Forelimb muscle (tissue), 1 donor: ENCODE measurements around the gene GADL1. TPM values are rescaled to one million over a fixed set of nuclear protein-coding genes. Genes with fewer than 3 reads are reported as not detected.

Experiments used
- DNase-seq: peaks from one replicate; pipeline ENCODE4 v3.0.0-alpha.2; 2013; ENCODE audit warnings: low read depth
- polyA plus RNA-seq: library from polyadenylated mRNA; unstranded; fragments of 120-200 nt; gene quantifications from one replicate; pipeline ENCODE4 v1.2.1, GENCODE V29; 2013; ENCODE audit not compliant: insufficient read length

Gene GADL1, protein sequence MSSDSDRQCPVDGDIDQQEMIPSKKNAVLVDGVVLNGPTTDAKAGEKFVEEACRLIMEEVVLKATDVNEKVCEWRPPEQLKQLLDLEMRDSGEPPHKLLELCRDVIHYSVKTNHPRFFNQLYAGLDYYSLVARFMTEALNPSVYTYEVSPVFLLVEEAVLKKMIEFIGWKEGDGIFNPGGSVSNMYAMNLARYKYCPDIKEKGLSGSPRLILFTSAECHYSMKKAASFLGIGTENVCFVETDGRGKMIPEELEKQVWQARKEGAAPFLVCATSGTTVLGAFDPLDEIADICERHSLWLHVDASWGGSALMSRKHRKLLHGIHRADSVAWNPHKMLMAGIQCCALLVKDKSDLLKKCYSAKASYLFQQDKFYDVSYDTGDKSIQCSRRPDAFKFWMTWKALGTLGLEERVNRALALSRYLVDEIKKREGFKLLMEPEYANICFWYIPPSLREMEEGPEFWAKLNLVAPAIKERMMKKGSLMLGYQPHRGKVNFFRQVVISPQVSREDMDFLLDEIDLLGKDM
- 28.7 TPM for polyA plus RNA-seq

DNA sequence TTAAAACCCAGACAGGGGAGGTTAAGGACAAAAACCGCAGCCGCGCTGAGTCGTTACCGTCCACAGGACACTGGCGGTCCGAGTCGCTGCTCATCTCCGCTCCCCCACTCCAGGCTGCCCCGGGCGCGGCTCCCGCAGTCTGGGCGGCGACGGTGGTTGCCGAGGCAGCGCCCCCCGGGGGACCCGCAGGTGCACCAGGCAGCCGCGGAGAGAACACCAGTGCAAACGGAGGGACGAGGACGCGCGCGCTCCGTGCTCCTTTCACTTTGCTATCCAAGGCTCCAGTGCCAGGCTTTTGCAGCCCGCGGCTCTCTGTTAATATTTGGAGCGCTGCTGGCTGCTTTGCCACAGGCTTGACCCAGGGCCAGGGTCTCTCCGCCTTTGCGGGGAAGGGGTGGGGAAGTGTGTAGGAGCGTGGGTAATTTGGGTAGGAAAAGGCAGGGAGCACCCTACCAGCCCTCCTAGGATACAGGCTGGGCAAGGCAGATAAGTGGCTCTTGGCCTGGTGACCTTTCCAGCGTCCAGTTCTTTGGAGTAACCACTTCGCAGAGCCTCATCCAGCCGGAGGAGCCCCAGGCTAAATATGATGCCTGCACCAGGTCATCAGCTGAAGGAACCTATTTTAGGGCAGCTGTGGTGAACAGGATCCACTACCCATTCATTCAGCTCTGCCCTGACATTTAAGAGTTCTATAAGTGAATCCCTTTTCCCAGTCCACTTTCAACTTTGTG lies at the start of gene GADL1:
GADL1 (minus strand) TSS at position 141 of the 731 bp plus-strand sequence; CDS start at position 94, 47 bp downstream.
- DNase-seq: no peak

GRCh38 chr3:30944124-30944523 lies 49.7 kb upstream of the GADL1 start:
- no peak for DNase-seq

- DNase-seq: no peak
Observed at GRCh38 chr3:30943206-30943605, 48.7 kb upstream of the GADL1 start.

- DNase-seq: no peak
Observed at GRCh38 chr3:30941342-30941741, 46.9 kb upstream of the GADL1 start.

- no peak for DNase-seq
Observed at GRCh38 chr3:30940740-30941139, 46.3 kb upstream of the GADL1 start.

- peak; percentile 47 for DNase-seq
Observed at GRCh38 chr3:30934208-30934550, 39.7 kb upstream of the GADL1 start.

GRCh38 chr3:30933478-30934207 lies 39.2 kb upstream of the GADL1 start:
- no peak for DNase-seq

- DNase-seq: no peak
Observed at GRCh38 chr3:30932513-30933098, 38.1 kb upstream of the GADL1 start.

DNA sequence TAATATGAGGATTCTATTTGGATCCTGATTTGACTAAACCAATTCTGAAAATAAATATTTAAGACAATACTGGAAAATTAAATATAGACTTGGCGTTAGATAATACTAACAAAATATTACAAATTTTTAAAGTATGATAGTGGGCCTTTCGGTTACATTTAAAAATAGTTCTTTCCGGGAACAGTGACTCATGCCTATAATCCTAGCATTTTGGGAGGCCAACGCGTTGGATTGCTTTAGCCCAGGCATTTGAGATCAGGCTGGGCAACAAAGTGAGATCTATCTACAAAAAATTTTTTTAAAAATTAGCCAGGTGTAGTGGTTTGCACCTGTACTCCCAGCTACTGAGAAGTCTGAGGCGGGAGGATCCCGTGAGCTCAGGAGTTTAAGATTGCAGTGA lies 30.3 kb upstream of the GADL1 start:
- no peak for DNase-seq

- DNase-seq: no peak
Observed at GRCh38 chr3:30919564-30919963, 25.1 kb upstream of the GADL1 start.

DNA sequence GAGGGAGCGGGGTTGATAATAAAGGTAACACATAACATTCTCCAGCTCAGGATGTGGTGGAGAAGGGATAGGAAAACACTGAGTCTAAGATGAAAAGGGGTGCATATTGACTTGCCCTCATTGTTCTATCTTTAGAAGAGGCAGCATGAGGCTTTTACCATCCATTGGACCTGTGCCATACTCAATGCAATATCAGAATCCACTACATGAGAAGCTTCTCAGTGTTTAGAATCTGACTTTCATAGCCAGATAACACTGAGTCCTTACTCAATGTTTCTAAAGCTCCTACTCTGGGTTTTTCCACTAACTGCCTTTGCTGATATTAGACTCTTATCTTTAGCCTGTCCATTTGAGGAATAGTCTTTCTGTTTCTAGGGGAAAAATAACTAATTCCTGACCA lies 24.3 kb upstream of the GADL1 start:
- no peak for DNase-seq

DNA sequence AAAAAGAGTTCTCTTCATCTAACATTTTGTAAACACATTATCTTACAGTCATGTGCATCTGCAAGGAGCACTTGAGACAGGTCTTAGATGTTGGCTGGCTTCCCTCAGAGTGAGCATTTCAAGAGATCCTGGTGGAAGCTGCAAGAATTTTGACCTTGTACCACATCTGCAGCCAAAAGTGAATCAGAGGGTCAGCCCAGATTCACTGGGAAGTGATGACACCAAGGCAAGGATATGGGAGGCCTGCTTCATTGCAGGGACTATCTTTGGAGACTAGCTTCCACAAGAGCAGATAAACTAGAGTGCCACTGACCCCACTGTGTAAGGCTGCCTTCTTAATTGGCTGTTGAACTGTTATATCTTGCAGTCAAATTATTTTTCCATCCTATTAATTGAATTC lies 21.3 kb upstream of the GADL1 start:
- DNase-seq: no peak

DNA sequence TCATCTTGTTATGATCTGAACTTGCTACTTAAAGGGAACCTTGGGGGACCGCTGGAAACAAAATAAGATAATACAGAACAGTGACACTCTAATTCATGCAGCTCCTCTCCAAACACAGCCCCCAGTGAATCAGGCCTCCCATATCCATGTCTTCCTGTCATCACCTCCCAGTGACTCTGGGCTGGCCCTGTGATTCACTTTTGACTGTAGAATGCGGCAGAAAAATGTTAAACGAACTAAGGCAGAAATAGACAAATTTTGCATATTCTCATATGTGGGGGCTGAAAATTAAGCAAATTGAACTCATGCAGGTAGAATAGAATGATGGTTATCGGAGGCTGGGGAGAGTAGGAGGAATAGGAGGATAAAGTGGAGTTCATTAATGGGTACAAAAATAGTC lies 20.2 kb upstream of the GADL1 start:
- no peak for DNase-seq

GRCh38 chr3:30913176-30913575 lies 18.7 kb upstream of the GADL1 start:
- no peak for DNase-seq

GRCh38 chr3:30912301-30912700 lies 17.8 kb upstream of the GADL1 start:
- DNase-seq: no peak

DNA sequence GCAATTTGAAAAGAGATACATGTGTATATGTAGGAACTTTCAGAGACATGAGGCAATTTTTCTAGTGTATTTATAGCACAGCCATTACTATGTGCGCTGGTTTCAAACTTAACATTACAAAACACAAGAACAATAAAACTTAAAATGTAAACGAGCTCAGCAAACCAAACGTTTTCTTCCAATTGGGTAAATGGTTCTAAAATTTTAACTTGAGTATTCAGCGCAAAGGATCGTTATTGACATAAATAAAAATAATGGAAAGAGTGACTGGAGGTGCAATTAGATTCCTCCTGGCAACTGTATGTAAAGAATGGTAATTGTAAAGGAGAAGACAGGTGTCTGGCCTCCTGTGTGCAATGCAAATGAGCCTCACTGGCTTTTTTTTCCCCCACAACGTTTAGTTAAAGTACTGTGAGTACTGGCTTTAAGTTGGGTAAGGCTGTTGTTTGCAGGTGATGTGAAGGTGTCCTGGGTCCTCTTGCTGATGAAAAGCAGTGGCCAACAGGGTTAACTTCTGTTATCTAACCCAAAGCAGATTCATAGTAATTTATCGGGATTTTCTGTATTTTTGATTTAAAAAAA lies 14.1 kb upstream of the GADL1 start:
- no peak for DNase-seq

DNA sequence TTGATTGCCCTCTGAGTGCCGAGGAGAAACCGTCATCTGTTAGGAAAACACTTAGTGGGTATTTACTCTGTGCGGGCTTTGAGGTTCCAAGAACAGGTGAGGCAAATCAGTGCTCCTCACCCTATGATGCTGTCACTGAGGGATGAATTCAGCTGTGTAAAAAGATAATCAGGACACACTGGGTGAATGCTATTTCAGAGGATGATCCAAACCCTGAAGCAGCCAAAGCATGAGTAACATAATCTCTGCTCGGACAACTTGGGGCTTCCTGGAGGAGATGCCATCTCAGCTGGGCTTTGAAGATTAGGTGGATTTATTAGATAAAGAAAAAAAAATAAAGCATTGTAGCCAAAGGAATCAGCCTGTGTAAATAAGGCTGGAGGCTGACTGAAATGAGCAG lies 10.5 kb upstream of the GADL1 start:
- DNase-seq: no peak

- DNase-seq: no peak
Observed at GRCh38 chr3:30895329-30895728, 868 bp upstream of the GADL1 start.

DNA sequence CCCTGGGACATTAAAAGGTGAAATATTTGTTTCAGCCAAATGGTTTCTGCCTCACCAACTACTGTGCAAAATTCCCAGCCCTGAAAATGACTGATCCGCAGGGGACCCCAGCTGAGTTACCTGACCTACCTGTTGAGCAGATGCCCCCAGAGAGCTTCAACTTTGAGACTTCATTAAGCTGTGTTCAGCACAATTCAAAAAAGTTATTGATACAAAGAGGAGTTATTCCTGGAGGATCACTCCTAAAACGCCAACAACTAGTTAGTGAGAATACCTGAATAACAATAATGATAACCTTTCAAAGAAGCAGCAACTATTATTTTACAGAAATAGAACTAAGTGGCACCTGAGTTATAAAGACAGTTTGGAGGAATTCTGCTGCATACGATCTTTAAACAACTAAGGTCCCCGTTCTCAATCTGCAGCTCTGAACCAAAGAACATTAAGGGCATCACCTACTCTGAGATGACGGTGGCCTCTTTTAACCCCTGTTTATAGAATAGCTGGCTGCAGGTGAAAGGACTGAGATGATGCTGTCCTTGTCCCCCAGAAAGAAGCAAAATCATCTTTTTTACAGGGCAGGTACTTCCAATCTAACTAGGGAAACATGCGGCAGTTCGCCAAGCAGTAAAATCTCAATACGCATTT lies 659 bp downstream of the GADL1 start:
- no peak for DNase-seq

DNA sequence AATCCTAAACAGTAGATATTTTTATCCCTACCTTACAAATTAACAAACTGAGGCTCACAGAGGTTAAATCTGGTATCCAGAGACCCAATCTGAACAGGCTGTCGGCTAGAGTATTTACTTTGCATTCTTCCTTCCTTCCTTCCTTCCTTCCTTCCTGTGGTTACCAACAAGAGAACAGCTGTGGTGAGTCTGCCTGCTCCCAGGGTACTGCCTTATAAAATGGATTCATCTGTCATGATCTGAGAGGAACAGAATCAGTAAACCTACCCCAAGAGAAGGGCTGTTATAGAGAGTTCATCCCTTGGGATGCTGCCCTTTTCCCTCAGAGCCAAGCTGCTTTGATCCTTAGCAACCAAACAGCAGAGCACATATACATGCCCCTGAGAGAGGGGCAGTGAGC lies 3.6 kb downstream of the GADL1 start:
- no peak for DNase-seq

GRCh38 chr3:30886888-30887287 lies 7.6 kb downstream of the GADL1 start:
- no peak for DNase-seq
